Activated naive CD8-positive, alpha-beta T cell treated with anti-CD3 and anti-CD28 coated beads for 36 hours (primary cell): ENCODE data around the gene EIF6. TPM values are rescaled to one million over a fixed set of nuclear protein-coding genes. Genes with fewer than 3 reads are reported as not detected.

Source experiments
- DNase-seq: peaks from one replicate; pipeline ENCODE4 v3.0.0; 2021
- H3K27ac Mint-ChIP-seq: one replicate; pipeline ENCODE4 v1.8.0; 2022; ENCODE audit warnings: mild to moderate bottlenecking, moderate library complexity, mixed read lengths
- H3K27me3 Mint-ChIP-seq: one replicate; pipeline ENCODE4 v1.8.0; 2022; ENCODE audit warnings: mild to moderate bottlenecking, mixed read lengths
- H3K36me3 Mint-ChIP-seq: one replicate; pipeline ENCODE4 v1.8.0; 2021; ENCODE audit warnings: mild to moderate bottlenecking, mixed read lengths
- H3K4me1 Mint-ChIP-seq: one replicate; pipeline ENCODE4 v1.8.0; 2021; ENCODE audit warnings: mixed read lengths
- H3K4me3 Mint-ChIP-seq: one replicate; pipeline ENCODE4 v1.8.0; 2022; ENCODE audit warnings: mild to moderate bottlenecking, moderate library complexity, mixed read lengths
- H3K9me3 Mint-ChIP-seq: one replicate; pipeline ENCODE4 v1.8.0; 2022; ENCODE audit warnings: mixed read lengths
- total RNA-seq, 2 experiments: library from RNA; stranded (reverse); gene quantifications; one replicate each; pipeline ENCODE4 v1.2.3, GENCODE V29; 2021

The EIF6 gene
- 100 to 1,000 TPM; 172 to 179 TPM for total RNA-seq

DNA sequence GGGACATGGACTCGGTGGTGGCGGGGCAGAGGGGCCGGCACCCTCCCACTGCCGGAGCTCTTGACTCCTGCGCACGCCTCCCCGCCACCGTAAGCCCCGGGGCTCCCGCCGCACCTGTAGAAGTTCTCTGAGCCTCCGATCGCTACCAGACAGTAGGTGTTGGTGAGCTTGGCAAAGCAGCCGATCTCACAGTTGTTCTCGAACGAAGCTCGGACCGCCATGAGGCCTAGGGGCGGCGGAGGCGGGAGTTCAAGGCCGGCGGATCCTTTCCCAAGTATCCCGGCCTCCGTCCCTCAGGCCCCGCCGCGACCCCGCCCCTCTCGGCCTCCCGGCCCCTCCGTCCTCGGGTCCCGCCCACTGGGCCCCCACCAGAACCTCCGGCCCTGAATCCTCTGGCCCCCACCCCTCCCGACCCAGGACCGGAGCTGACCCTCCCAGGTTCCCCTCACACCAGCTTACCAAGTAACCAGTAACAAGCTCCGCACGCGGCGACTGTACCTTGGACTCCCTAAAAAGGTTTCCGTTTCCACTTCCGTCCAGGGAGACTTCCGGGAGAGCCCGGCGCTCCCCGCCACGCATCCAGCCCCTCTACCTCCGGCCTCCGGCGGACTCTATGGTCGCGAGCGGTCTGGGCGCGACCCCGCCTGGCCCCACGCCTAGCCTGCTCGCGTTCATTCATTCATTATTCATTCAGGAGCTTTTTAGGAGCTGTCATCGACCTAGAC lies at the start of gene EIF6:
Gene EIF6 (minus strand): TSS at position 506 of the 725 bp plus-strand sequence. CDS start 285 bp downstream, at position 221.
- peak; percentile 85 for DNase-seq
- Mint-ChIP-seq H3K4me3 (peak within 1 kb of the TSS; percentile 89), H3K27ac (peak within 1 kb of the TSS; percentile 95), H3K4me1 (peaks cover 22% of the 10 kb centered on the region), H3K27me3 (no peaks in the 10 kb centered on the region), H3K9me3 (no peaks in the 10 kb centered on the region), H3K36me3 (peaks cover 31% of the 10 kb centered on the region)

DNA sequence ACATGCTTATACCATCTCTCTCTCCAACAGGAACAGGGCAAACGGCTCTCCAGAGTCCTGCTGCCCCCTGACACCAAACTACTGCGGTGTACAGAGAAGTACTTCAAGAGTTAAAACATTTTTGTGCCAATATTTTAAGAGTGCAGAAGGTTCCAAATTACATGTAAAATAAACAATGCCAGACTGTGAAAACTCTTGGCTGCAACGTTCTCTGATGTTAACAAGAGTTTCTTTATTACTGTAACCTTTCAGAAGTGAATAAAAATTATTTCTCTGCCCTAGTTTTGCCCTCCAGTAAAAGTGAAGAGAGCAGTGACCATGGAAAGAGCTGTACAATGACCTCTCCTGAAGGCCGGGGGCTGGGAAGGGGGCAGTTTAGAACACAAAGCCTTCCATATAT lies 49.0 kb upstream of the EIF6 start:
- Mint-ChIP-seq H3K4me1 (peaks cover 6% of the 10 kb centered on the region), H3K9me3 (no peaks in the 10 kb centered on the region), H3K27me3 (no peaks in the 10 kb centered on the region), H3K27ac (no peak overlapping the region), H3K36me3 (no peaks in the 10 kb centered on the region), H3K4me3 (no peak overlapping the region)
- no peak for DNase-seq

DNA sequence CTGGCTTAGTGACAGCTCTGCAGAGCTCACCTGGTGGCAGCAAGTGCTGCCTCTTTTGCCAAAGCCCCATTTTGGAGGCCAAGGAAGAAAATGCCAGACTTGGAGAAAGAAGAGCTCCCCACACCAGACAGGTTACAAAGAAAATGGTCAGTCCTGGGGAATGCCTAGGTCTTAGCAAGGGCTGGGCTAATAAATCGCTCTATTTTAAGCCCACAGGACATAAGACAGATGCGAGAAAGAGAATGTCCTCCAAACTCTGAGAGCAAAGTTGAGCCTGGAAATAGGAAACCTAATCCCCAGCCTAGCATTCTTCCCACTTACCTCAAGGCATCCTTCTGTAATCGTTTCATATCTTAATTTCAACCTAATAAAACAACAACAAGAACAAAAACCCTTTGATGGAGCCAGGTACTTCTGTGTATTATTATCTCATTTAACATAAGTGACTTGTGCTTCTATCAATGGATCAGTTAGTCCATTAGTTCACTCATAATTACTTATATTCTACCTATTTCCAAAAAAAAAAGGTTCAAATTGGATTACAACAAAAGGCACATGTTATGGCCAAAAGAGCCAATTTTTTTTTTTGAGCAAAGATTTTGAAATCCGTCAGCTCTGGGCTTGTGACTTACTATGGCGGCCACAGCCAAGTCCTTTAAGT lies 48.1 kb upstream of the EIF6 start:
- Mint-ChIP-seq H3K4me3 (no peak overlapping the region), H3K4me1 (peaks cover 14% of the 10 kb centered on the region), H3K9me3 (no peaks in the 10 kb centered on the region), H3K27ac (no peak overlapping the region), H3K36me3 (no peaks in the 10 kb centered on the region), H3K27me3 (no peaks in the 10 kb centered on the region)
- no peak for DNase-seq

DNA sequence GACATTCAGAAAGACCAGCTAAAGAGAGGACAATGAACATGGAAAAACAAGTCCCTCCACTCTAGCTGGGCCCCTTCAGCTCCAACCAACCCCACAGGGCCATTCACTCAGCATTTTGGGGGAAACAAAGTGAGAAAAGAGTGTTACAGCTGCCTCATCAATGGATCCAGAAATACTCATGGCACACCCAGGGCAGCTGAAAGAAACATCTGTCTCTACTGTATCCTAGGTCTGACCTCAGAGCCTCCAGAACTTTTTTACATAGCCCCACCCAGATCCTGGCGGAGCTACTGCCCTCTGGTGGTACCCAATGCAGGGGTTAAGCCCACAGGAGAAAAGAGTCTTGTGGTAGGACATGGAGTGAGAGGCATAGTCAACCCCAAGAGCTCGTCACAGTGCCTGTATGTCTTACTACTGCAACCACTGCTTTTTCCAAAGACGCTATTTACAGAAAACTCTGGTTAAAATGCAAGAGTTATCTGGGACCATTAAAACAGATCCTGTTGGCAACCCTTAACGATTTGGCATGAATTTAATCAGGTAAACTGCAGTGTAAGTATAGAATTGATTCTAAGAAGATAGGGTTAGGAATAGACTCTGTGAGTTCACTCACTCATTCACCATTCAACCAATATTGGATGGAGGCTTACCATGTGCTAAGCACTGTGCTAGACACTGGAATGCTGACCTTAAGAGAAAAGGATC lies 45.0 kb upstream of the EIF6 start:
- H3K36me3 Mint-ChIP-seq = no peaks in the 10 kb centered on the region
- H3K4me3 Mint-ChIP-seq = no peak overlapping the region
- peak; percentile 59 for DNase-seq
- no peaks in the 10 kb centered on the region for H3K27me3 Mint-ChIP-seq
- H3K4me1 Mint-ChIP-seq = peaks cover 30% of the 10 kb centered on the region
- no peaks in the 10 kb centered on the region for H3K9me3 Mint-ChIP-seq
- H3K27ac Mint-ChIP-seq = no peak overlapping the region

DNA sequence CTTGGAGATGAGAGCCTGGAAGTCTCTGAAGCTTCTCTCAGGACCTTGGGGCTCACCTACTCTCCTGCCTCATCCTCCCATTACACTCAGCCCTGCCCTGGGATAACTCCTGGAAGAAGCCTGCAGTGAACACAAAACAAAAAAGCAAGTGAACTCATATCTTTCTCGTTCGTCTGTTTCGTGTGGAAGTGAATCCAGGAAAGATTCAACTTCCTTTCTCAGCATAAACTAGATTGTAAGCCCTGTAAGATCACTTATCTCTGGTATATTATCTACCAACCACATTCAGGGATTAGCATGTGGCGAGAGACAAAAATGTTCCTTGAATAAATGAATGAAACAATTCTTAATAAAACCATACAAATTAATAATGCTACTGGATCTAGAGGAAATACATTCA lies 44.1 kb upstream of the EIF6 start:
- H3K9me3 Mint-ChIP-seq = no peaks in the 10 kb centered on the region
- no peak for DNase-seq
- H3K4me3 Mint-ChIP-seq = no peak overlapping the region
- peak overlapping the region; percentile 60 for H3K27ac Mint-ChIP-seq
- peaks cover 2% of the 10 kb centered on the region for H3K36me3 Mint-ChIP-seq
- H3K4me1 Mint-ChIP-seq = peaks cover 30% of the 10 kb centered on the region
- H3K27me3 Mint-ChIP-seq = no peaks in the 10 kb centered on the region

DNA sequence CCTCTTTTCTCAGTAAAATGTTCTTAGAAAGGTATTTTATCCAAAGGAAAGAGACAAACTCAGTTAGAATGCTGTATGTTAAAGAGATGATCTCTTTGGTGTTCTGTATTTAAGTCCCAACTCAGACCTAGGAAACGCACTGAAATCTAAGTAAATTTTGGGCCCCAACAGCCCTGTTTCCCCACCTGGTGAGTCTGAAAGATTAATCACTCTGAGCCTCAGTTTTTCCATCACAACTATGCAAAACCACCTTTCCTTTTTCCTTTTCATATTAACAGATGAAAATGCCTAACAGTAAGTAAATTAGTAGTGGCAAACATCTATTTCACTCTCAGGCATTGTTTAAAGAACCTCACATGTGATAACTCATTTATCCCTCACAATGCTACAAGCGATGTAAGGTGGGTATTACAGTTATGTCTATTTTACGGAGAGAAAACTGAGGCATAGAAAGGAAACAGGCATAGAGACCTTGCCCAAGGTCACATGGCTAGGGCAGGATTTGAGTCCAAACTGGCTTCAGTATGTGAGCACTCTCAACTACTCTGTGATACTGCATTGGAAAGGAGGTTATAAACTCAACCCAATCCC lies 43.6 kb upstream of the EIF6 start:
- H3K27ac Mint-ChIP-seq = peak overlapping the region; percentile 60
- H3K4me1 Mint-ChIP-seq = peaks cover 32% of the 10 kb centered on the region
- H3K4me3 Mint-ChIP-seq = no peak overlapping the region
- no peaks in the 10 kb centered on the region for H3K9me3 Mint-ChIP-seq
- peaks cover 2% of the 10 kb centered on the region for H3K36me3 Mint-ChIP-seq
- no peaks in the 10 kb centered on the region for H3K27me3 Mint-ChIP-seq
- DNase-seq = no peak

DNA sequence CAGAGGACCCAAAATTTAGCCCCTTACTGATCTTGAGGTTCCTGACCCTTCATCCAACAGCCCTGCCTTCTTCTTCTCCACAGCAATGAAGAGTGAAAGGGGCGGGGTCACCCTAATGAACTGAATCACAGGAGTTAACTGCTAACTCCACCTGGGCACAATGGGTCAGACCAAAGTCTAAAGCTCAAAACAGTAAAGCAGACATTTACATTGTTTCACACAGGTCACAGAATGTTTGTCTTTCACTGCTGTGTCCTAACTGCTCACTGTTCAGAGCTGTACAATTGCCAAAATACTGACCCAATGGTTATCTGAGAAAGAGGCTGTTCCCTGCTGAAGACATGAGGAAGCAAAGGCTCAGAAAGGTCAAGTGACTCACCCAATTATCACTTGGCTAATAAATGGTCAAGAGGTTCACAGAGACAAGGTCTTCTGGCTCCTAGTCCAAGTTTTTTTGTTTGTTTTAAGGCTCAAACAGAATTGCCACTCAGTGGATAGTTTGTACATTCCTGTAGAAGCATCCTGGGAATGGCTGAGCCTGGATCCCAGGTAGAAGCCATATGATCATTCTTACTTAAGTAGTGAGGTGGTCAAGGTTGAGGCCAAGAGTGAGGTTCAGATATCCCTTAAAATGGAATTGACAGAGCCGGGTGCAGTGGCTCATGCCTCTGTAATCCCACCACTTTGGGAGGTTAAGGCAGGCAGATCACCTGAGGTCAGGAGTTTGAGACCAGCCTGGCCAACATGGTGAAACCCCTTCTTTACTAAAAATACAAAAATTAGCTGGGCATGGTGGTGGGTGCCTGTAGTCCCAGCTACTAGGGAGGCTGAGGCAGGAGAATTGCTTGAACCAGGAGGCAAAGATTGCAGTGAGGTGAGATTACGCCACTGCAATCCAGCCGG lies 42.8 kb upstream of the EIF6 start:
- peaks cover 2% of the 10 kb centered on the region for H3K36me3 Mint-ChIP-seq
- no peak for DNase-seq
- no peaks in the 10 kb centered on the region for H3K9me3 Mint-ChIP-seq
- peak overlapping the region; percentile 60 for H3K27ac Mint-ChIP-seq
- no peak overlapping the region for H3K4me3 Mint-ChIP-seq
- no peaks in the 10 kb centered on the region for H3K27me3 Mint-ChIP-seq
- H3K4me1 Mint-ChIP-seq = peaks cover 36% of the 10 kb centered on the region

DNA sequence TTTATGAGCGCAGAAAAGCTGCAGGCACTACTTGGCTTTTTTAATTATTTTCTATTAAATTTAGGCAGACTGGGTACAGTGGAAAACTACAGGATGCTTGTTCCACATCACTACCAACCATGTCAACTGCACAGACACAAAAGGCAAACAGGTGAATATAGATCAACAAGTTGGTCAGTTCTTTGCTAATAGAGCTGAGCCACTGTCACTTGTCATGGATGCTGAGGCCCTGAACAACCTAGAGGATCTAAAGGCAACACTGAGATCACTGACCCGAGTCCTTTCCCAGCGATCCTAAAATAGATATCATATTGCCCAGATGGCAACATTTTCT lies 42.1 kb upstream of the EIF6 start:
- Mint-ChIP-seq H3K27ac (no peak overlapping the region), H3K4me1 (peaks cover 34% of the 10 kb centered on the region), H3K27me3 (no peaks in the 10 kb centered on the region)

DNA sequence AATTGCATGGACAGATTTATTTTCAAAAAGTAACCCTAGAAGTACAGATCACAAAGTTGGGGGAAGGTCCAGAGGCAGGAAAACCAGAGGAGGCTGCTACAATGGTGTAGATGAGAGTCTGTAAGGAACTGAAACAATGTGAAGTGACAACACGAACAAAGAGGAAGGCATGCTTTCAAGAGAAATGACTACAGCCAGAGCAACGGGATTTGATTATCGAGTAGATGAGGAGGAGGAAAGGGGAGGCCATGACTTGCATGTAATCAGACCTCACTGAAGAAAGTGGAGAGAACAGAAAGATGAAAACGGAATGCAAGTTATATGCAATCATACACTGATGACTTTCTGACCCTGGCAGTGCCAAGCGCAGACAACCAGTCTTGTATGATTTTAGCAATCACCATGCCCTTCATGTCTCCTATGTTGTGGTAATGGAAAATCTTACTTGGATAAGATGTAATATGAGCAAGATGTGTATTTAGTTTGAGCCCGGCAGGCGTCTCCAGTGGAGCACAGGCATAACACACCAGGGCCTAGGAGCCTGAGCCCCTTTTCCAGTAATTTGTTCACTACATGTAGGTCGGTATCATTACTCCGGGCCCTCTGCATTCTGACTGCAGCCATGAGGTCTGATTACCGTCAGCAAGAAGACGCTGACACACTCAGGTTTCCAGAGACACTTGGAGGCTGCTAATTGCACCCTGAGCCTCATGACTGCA lies 41.6 kb upstream of the EIF6 start:
- peaks cover 32% of the 10 kb centered on the region for H3K4me1 Mint-ChIP-seq
- no peaks in the 10 kb centered on the region for H3K9me3 Mint-ChIP-seq
- no peak overlapping the region for H3K27ac Mint-ChIP-seq
- peaks cover 2% of the 10 kb centered on the region for H3K36me3 Mint-ChIP-seq
- DNase-seq = no peak
- no peak overlapping the region for H3K4me3 Mint-ChIP-seq
- no peaks in the 10 kb centered on the region for H3K27me3 Mint-ChIP-seq

More for the DNA sequence above, 42.1 kb upstream of the EIF6 start:
- Mint-ChIP-seq H3K9me3 (no peaks in the 10 kb centered on the region), H3K4me3 (no peak overlapping the region), H3K36me3 (peaks cover 2% of the 10 kb centered on the region)
- DNase-seq = no peak

DNA sequence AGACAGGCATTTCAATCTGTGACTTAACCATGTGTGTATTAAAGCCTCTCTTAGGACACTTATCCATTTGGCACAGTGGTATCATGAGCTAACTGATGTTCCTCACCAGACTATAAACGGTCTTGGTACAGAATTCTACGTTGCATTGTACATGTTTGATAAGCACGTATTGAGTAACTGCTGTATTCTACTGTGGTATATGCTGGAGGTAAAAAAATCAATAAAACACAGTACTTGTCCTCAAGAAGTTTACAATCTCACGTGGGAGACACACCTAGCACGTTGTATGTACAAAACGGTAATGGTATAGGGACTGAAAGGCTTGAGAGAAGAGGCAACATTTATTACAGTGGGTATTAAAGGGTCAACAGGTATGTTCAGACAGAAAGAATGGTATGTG lies 40.8 kb upstream of the EIF6 start:
- H3K9me3 Mint-ChIP-seq = no peaks in the 10 kb centered on the region
- no peaks in the 10 kb centered on the region for H3K27me3 Mint-ChIP-seq
- no peak overlapping the region for H3K4me3 Mint-ChIP-seq
- DNase-seq = no peak
- H3K27ac Mint-ChIP-seq = no peak overlapping the region
- peaks cover 2% of the 10 kb centered on the region for H3K36me3 Mint-ChIP-seq
- peaks cover 32% of the 10 kb centered on the region for H3K4me1 Mint-ChIP-seq

DNA sequence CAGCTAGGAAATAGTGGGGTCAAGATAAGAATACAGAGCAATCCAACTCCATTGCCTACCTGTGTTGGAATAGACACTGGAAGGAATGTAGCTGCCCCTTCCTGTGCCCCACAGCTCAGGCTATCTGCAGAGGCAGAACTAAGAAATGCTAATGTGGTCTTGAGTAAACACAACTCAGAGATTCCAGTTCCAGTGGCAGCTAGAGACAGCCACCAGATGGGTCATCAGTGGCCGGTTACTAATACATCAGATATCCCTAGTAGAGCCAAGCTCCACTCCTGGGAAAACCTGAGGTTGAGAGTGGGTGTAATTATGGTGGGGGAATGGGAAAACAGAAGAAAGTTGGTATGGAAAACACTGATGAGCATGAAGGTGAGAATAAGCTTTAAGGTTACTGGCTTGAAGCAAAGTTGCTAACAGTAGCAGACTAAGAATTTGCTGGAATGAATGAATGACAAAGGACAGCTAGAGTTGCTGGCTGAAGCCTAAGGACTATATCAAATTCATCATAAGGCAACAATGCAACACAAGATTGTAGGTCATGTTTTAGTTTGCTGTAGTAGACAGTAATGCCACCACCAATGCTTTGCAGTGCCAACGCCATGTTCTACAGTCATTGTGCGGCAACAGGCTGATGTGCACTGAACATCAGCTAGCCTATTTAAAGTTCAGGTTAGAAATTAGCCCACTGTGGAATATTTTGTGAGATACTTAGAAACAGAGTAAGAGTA lies 36.0 kb upstream of the EIF6 start:
- Mint-ChIP-seq H3K27ac (no peak overlapping the region), H3K27me3 (no peaks in the 10 kb centered on the region), H3K4me1 (peaks cover 22% of the 10 kb centered on the region), H3K4me3 (no peak overlapping the region), H3K9me3 (no peaks in the 10 kb centered on the region), H3K36me3 (peaks cover 2% of the 10 kb centered on the region)
- no peak for DNase-seq

DNA sequence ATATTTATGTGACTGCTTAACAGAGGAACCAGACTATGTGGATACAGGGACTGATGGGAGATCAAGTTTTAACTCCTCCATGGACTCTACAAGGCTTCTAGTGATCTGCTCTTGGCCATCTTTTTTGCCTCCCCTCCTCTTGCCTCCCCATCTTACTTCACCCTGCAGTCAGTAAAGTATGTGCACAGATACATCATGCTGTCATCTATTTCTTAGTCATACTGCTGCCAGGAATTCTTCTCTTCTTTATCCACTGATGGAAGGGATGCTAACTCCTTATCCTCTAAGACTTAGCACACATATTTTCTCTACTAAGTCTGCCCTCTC lies 35.3 kb upstream of the EIF6 start:
- peaks cover 28% of the 10 kb centered on the region for H3K4me1 Mint-ChIP-seq
- H3K4me3 Mint-ChIP-seq = no peak overlapping the region
- H3K27me3 Mint-ChIP-seq = no peaks in the 10 kb centered on the region
- H3K27ac Mint-ChIP-seq = no peak overlapping the region
- no peaks in the 10 kb centered on the region for H3K9me3 Mint-ChIP-seq
- H3K36me3 Mint-ChIP-seq = peaks cover 4% of the 10 kb centered on the region
- DNase-seq = no peak

DNA sequence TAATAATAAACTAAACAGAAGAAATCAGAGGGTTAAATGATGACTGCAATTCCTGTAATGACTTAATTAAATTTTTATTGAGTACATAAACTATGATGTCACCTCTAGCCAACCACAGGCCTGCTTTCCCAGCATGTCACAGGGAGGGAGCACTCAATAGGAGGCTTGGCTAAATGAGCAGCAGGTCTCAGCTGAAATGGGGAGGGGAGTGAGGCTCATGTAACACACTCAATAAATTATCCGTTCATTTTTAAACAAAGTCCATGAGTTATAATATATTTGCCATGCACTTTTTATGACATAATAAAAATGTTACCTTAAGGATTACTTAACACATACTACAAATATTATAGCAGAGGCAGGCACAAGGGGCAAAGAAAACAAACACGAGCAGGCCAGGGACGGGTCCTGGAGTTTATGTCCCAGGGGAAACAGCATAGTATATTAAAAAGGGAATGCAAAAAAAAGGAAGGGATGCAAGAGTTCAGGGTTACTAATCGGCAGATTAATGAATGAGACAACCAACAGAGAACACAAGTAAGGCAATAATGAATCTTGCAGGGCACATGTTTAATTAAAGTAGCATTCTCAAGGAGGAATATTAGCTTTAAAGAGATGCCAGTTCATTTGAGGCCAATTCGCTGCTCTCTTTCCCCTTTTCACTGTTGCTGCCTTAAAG lies 34.8 kb upstream of the EIF6 start:
- Mint-ChIP-seq H3K4me3 (no peak overlapping the region), H3K27me3 (no peaks in the 10 kb centered on the region), H3K27ac (no peak overlapping the region), H3K9me3 (no peaks in the 10 kb centered on the region), H3K36me3 (peaks cover 4% of the 10 kb centered on the region), H3K4me1 (peaks cover 32% of the 10 kb centered on the region)
- DNase-seq = no peak
